ENCODE data around the gene GRID2.

GRCh38 chr4:93779228-93779627 lies 1475.5 kb downstream of the GRID2 start:
- TF ChIP-seq CTCF (IDR thresholded peaks at IDR 0.05) (no peak), EZH2 (IDR thresholded peaks at IDR 0.05) (no peak), EZH2phosphoT487 (IDR thresholded peaks at IDR 0.05) (no peak)
